ENCODE measurements around the gene DLX3.

Gene DLX3

GRCh38 chr17:49986396-49987289 is 8.4 kb downstream of the DLX3 start:
- Histone ChIP-seq H3K4me1 (ENCODE audit: control insufficient read depth, insufficient read depth, low read length) (no peaks in the 10 kb centered on the region), H3K27ac (ENCODE audit: low read depth, low read length) (no peak overlapping the region), H3K4me3 (ENCODE audit: low read length) (no peak overlapping the region), H3K9ac (ENCODE audit: low read length) (no peak overlapping the region), H3K27me3 (ENCODE audit: control insufficient read depth, insufficient read depth, low read length) (peaks cover 21% of the 10 kb centered on the region), H3K36me3 (ENCODE audit: control insufficient read depth, insufficient read depth, low read length) (no peaks in the 10 kb centered on the region)

GRCh38 chr17:49985310-49985990 is 9.6 kb downstream of the DLX3 start:
- H3K9ac ChIP-seq (ENCODE audit: low read length), result no peak overlapping the region
- H3K4me1 ChIP-seq (ENCODE audit: control insufficient read depth, insufficient read depth, low read length), result no peaks in the 10 kb centered on the region
- H3K4me3 ChIP-seq (ENCODE audit: low read length), result no peak overlapping the region
- H3K27me3 ChIP-seq (ENCODE audit: control insufficient read depth, insufficient read depth, low read length), result peaks cover 10% of the 10 kb centered on the region
- no peak overlapping the region for H3K27ac ChIP-seq (ENCODE audit: low read depth, low read length)
- H3K36me3 ChIP-seq (ENCODE audit: control insufficient read depth, insufficient read depth, low read length), result no peaks in the 10 kb centered on the region

DNA sequence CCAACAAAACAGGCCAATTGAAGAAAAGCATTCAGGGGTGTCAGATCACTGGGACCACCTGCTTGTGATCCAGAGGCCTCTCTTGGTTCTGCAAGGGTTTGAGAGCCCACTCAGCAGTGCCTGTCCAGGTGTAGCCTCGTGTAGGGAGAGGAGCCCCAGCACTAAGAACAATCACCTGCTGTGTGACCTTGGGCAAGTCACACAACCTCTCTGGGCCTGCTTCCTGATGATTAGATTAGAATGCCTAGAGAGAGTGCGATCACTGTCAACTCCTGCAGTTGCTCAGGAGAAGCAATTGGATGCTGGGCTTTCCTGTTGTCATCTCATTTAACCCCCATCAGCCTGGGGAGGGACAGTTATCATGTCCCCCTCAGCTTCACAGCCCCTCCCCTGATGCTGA is 10.2 kb downstream of the DLX3 start:
- Histone ChIP-seq H3K9ac (ENCODE audit: low read length) (no peak overlapping the region), H3K27me3 (ENCODE audit: control insufficient read depth, insufficient read depth, low read length) (peaks cover 10% of the 10 kb centered on the region), H3K4me3 (ENCODE audit: low read length) (no peak overlapping the region), H3K36me3 (ENCODE audit: control insufficient read depth, insufficient read depth, low read length) (no peaks in the 10 kb centered on the region), H3K27ac (ENCODE audit: low read depth, low read length) (no peak overlapping the region), H3K4me1 (ENCODE audit: control insufficient read depth, insufficient read depth, low read length) (no peaks in the 10 kb centered on the region)

DNA sequence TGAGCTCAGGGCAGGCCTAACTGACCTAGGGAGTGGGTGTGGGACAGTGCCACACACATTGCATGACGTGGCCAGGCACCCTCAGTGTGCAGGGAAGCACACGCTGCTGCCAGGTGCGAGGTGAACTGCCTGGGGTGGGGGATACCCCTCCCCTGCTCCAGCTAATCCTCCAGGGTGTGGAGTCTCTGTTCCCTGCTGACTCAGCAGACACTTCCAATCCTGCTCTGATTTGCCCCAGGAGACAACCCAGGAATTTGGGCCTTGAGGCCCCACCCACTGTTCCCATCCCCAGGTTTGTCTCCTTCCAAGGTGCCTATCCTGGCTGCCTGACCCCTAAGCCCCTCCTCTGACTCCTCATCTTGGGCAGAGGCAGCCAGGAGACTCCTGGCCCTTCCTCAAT is 10.7 kb downstream of the DLX3 start:
- Histone ChIP-seq H3K4me3 (ENCODE audit: low read length) (no peak overlapping the region), H3K27me3 (ENCODE audit: control insufficient read depth, insufficient read depth, low read length) (peaks cover 9% of the 10 kb centered on the region), H3K36me3 (ENCODE audit: control insufficient read depth, insufficient read depth, low read length) (no peaks in the 10 kb centered on the region), H3K4me1 (ENCODE audit: control insufficient read depth, insufficient read depth, low read length) (no peaks in the 10 kb centered on the region), H3K9ac (ENCODE audit: low read length) (no peak overlapping the region), H3K27ac (ENCODE audit: low read depth, low read length) (no peak overlapping the region)

GRCh38 chr17:49980703-49981197 is 14.3 kb downstream of the DLX3 start:
- Histone ChIP-seq H3K27me3 (ENCODE audit: control insufficient read depth, insufficient read depth, low read length) (peaks cover 7% of the 10 kb centered on the region), H3K9ac (ENCODE audit: low read length) (no peak overlapping the region), H3K36me3 (ENCODE audit: control insufficient read depth, insufficient read depth, low read length) (no peaks in the 10 kb centered on the region), H3K4me1 (ENCODE audit: control insufficient read depth, insufficient read depth, low read length) (no peaks in the 10 kb centered on the region), H3K27ac (ENCODE audit: low read depth, low read length) (no peak overlapping the region), H3K4me3 (ENCODE audit: low read length) (no peak overlapping the region)

DNA sequence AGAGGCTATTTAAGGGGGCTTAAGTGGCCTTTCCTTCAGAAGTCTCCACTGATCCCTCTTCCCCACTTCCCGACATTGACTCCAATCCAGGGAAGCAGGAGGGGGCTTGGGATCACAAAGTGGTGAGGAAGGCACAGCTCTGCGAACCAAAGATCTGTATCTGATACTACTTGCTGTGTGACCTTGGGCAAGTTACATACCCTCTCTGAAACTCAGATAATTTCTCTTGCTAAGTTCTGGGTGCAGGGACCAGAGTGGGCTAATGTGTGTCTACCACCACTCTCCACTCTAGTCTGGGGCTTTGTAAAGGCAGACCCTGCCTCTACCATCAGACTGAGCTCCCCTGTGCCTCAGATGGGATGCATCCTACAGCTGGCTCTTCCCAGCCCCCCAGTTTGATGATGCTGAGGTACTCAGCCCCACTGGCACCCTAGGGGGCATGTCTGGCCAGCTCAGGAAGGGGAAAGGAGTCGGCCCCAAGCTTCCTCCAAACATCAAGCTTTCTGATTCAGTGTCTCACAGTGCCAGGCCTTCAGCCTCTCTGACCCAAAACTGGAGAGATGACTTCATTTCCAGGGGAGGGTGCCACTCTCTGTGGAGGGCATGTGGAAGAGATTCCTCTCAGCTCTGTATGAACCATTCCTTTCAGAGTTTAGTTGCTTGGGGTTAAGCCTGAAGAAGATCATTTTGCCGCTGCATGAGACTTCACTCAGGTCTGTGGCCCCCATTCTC is 15.1 kb downstream of the DLX3 start:
- Histone ChIP-seq H3K27me3 (ENCODE audit: control insufficient read depth, insufficient read depth, low read length) (peaks cover 7% of the 10 kb centered on the region), H3K27ac (ENCODE audit: low read depth, low read length) (no peak overlapping the region), H3K4me3 (ENCODE audit: low read length) (no peak overlapping the region), H3K4me1 (ENCODE audit: control insufficient read depth, insufficient read depth, low read length) (no peaks in the 10 kb centered on the region), H3K36me3 (ENCODE audit: control insufficient read depth, insufficient read depth, low read length) (no peaks in the 10 kb centered on the region), H3K9ac (ENCODE audit: low read length) (no peak overlapping the region)

DNA sequence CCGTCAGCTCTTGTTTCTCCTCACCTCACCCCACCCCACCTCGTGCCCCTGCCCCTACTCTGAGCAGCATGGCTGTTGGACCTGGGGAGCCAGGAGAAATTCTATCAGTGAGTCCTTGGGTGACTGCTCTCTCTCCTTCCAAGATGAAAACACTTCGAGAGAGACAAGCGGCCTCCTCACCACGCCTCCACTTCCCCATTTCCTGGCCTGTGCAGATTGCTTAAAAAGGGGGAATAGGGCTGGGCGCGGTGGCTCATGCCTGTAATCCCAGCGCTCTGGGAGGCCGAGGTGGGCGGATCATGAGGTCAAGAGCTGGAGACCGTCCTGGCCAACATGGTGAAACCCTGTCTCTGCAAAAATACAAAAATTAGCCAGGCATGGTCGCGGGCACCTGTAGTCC is 16.5 kb downstream of the DLX3 start:
- Histone ChIP-seq H3K27ac (ENCODE audit: low read depth, low read length) (no peak overlapping the region), H3K36me3 (ENCODE audit: control insufficient read depth, insufficient read depth, low read length) (no peaks in the 10 kb centered on the region), H3K4me1 (ENCODE audit: control insufficient read depth, insufficient read depth, low read length) (no peaks in the 10 kb centered on the region), H3K27me3 (ENCODE audit: control insufficient read depth, insufficient read depth, low read length) (peaks cover 10% of the 10 kb centered on the region), H3K4me3 (ENCODE audit: low read length) (no peak overlapping the region), H3K9ac (ENCODE audit: low read length) (no peak overlapping the region)

GRCh38 chr17:49977463-49978389 is 17.3 kb downstream of the DLX3 start:
- Histone ChIP-seq H3K9ac (ENCODE audit: low read length) (no peak overlapping the region), H3K4me3 (ENCODE audit: low read length) (no peak overlapping the region), H3K36me3 (ENCODE audit: control insufficient read depth, insufficient read depth, low read length) (no peaks in the 10 kb centered on the region), H3K27ac (ENCODE audit: low read depth, low read length) (no peak overlapping the region), H3K27me3 (ENCODE audit: control insufficient read depth, insufficient read depth, low read length) (peaks cover 17% of the 10 kb centered on the region), H3K4me1 (ENCODE audit: control insufficient read depth, insufficient read depth, low read length) (no peaks in the 10 kb centered on the region)

DNA sequence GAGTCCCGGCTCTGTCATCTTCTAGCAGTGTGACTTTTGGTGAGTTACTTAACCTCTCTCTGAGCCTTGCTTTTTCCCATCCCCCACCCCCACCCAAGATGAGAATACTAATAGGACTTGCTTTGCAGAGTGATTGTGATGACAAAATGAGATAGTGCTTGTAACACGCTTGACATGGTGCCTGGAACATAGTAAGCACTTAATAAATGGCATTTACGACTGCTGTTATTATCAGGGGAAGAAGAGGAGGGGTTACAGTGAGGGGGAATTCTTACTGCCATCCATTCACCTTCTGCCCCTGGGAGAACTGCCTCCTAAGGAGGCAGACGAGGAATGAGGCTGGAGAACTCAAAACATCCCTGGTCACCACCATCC is 18.2 kb downstream of the DLX3 start:
- Histone ChIP-seq H3K27ac (ENCODE audit: low read depth, low read length) (no peak overlapping the region), H3K9ac (ENCODE audit: low read length) (no peak overlapping the region), H3K36me3 (ENCODE audit: control insufficient read depth, insufficient read depth, low read length) (no peaks in the 10 kb centered on the region), H3K27me3 (ENCODE audit: control insufficient read depth, insufficient read depth, low read length) (peaks cover 26% of the 10 kb centered on the region), H3K4me3 (ENCODE audit: low read length) (no peak overlapping the region), H3K4me1 (ENCODE audit: control insufficient read depth, insufficient read depth, low read length) (peaks cover 3% of the 10 kb centered on the region)

DNA sequence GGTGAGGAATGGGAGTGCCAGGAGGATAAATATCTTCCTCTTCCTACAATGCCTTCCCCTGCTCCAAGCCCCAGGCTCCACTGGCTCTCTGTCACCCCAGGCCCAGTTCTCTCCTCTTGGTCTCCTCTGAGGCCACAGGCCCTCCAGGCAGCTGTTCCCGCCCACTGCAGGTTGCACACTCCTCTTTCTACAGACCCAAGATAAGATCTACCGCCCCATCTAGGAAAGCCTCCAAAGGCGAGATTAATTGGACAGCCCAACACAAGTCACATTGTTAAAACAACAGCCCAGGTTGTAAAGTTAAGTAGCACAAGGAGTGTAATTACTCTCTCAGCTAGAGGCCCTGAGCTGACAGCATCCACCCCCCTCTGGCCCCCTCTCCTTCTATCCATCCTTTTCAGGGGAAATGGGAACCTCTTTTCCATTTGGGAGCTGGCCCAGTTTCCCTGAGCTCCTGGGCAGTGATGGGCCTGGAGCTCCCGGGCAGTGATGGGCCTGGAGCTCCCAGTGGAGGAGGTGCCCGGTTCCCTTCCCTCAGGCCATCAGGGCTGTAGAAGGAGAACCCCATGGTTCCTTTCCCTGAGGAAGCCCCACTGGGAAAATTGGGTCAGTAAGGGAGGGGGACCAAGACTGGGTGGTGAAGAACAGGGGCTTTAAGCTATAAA is 18.7 kb downstream of the DLX3 start:
- H3K9ac ChIP-seq (ENCODE audit: low read length), result no peak overlapping the region
- peaks cover 31% of the 10 kb centered on the region for H3K27me3 ChIP-seq (ENCODE audit: control insufficient read depth, insufficient read depth, low read length)
- H3K4me1 ChIP-seq (ENCODE audit: control insufficient read depth, insufficient read depth, low read length), result peaks cover 3% of the 10 kb centered on the region
- H3K4me3 ChIP-seq (ENCODE audit: low read length), result no peak overlapping the region
- no peak overlapping the region for H3K27ac ChIP-seq (ENCODE audit: low read depth, low read length)
- no peaks in the 10 kb centered on the region for H3K36me3 ChIP-seq (ENCODE audit: control insufficient read depth, insufficient read depth, low read length)

DNA sequence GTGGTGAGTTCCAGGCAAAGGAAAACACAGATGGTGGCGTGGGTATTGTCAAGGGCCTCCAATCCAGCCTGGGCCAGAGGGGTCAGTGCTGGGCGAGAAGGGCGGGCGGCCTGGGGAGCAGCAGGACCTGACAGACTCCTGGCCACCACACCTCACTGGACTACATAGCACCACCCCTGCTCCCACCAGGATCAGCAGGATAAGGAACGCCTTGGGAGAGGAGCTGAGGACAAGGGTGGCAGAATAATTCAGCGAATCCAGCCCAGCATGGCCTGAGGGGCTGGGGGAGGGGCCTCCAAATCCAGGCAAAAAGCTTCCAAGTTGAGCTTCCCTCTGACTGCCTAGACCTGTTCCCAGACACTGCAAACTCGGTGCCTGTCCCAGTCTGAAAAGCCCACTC is 19.5 kb downstream of the DLX3 start:
- H3K27ac ChIP-seq (ENCODE audit: low read depth, low read length), result no peak overlapping the region
- H3K4me3 ChIP-seq (ENCODE audit: low read length), result no peak overlapping the region
- peaks cover 35% of the 10 kb centered on the region for H3K27me3 ChIP-seq (ENCODE audit: control insufficient read depth, insufficient read depth, low read length)
- H3K9ac ChIP-seq (ENCODE audit: low read length), result no peak overlapping the region
- peaks cover 3% of the 10 kb centered on the region for H3K4me1 ChIP-seq (ENCODE audit: control insufficient read depth, insufficient read depth, low read length)
- H3K36me3 ChIP-seq (ENCODE audit: control insufficient read depth, insufficient read depth, low read length), result no peaks in the 10 kb centered on the region
